A673 (cell line): ENCODE measurements around the gene CDX1.

Experiments used
- CTCF ChIP-seq: fragments of 300-800, 200-600 bp; sonication (generic); conservative IDR thresholded peaks from 2 replicates; pipeline ENCODE4 v1.5.1; 2017; ENCODE audit warnings: low read depth, mild to moderate bottlenecking, antibody characterized with exemption, low read length, moderate library complexity, mixed read lengths
- EZH2 ChIP-seq: fragments of 200-600 bp; sonication (generic); IDR thresholded peaks from 2 replicates; pipeline ENCODE4 v1.6.1; 2017; ENCODE audit warnings: borderline replicate concordance, low read depth, mild to moderate bottlenecking, mixed read lengths, antibody characterized with exemption, low read length; ENCODE audit not compliant: poor library complexity, severe bottlenecking

- TF ChIP-seq CTCF: no peak
- no peak for TF ChIP-seq EZH2
Measured at GRCh38 chr5:150149618-150150017, 17.0 kb upstream of the CDX1 start.
